Astrocyte (in vitro differentiated cells and primary cell): ENCODE results near the gene TMIGD2.

ENCODE experiments used
- EZH2 ChIP-seq: IDR thresholded peaks from 2 replicates; pipeline ENCODE4 v1.6.1; 2012; ENCODE audit warnings: mild to moderate bottlenecking, low read length, inconsistent platforms; ENCODE audit not compliant: insufficient read depth
- TF ChIP-seq, protein P1 (sequence below): IDR thresholded peaks from 2 replicates; pipeline ENCODE4 v1.5.1; 2011; ENCODE audit warnings: low read depth, mild to moderate bottlenecking, inconsistent platforms, low read length, moderate library complexity; ENCODE audit not compliant: insufficient read depth

- TF ChIP-seq, protein P1, sequence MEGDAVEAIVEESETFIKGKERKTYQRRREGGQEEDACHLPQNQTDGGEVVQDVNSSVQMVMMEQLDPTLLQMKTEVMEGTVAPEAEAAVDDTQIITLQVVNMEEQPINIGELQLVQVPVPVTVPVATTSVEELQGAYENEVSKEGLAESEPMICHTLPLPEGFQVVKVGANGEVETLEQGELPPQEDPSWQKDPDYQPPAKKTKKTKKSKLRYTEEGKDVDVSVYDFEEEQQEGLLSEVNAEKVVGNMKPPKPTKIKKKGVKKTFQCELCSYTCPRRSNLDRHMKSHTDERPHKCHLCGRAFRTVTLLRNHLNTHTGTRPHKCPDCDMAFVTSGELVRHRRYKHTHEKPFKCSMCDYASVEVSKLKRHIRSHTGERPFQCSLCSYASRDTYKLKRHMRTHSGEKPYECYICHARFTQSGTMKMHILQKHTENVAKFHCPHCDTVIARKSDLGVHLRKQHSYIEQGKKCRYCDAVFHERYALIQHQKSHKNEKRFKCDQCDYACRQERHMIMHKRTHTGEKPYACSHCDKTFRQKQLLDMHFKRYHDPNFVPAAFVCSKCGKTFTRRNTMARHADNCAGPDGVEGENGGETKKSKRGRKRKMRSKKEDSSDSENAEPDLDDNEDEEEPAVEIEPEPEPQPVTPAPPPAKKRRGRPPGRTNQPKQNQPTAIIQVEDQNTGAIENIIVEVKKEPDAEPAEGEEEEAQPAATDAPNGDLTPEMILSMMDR, result no peak
- TF ChIP-seq EZH2, result no peak
Measured at GRCh38 chr19:4295972-4296771, 6.0 kb downstream of the TMIGD2 start.
